HG03457 (cell line): Measurements from ENCODE around the gene TUFT1.

Experiments used
- ATAC-seq: cut with Tn5 transposase; IDR thresholded peaks from one replicate; pipeline ENCODE4 v1.9.1; 2021; ENCODE audit warnings: moderate number of reproducible peaks; ENCODE audit not compliant: unreplicated experiment

Gene TUFT1

DNA sequence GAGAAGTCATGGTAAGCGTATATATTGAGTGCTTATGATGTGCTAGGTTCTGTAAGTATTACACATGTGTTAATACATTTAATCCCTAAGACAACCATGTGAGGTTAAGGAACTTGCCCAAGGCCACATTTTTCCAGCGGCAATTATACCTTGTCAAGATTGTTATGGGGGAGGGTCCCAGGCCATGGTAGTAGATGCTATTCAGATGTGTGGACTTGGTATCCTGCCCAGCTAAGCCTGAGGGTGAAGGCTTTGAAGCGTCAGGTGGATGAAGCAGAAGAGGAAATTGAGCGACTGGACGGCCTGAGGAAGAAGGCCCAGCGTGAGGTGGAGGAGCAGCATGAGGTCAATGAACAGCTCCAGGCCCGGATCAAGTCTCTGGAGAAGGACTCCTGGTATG, 3.6 kb upstream of the TUFT1 start:
- ATAC-seq, result no peak

DNA sequence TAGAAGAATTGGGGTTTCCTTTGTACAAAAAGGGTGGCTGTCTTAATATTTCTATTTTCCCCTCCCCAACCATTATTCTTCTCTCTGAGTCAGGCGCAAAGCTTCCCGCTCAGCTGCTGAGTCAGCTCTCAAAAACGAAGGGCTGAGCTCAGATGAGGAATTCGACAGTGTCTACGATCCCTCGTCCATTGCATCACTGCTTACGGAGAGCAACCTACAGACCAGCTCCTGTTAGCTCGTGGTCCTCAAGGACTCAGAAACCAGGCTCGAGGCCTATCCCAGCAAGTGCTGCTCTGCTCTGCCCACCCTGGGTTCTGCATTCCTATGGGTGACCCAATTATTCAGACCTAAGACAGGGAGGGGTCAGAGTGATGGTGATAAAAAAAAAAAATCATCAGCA, 3.0 kb upstream of the TUFT1 start:
- ATAC-seq, result no peak

DNA sequence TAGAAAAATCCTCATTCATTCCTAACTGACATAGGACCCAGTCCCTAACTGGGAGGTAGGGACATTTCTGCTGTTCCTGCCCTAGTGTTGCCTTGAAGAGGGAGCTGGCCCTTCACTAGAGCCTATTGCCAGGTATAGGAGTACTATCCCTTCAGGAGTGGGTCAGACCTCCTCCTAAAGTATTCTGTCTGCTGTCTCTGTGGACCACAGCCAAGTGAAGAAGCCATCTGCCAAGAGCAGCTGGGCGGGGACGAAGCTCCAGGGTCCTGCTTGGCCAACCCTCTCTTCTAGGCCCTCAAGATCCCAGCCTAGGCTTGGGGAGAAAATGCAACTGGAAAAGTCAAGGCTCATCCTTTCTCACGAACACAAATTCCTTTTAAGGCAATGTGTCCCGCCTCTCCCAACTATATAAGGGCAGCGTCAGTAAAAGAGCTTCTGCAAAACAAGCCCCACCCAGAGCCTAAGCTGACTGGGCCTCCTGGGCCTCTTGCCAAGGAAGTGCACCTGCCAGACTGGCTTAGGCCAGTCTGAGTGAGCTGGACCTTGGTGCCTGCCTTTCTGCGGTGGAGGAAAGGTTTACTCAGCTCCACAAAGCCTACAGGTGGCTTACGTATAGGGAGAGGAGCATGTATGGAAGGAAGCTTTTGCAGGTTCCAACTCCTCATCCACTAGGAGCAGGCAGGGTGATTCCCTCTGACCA, 638 bp upstream of the TUFT1 start:
- no peak for ATAC-seq

DNA sequence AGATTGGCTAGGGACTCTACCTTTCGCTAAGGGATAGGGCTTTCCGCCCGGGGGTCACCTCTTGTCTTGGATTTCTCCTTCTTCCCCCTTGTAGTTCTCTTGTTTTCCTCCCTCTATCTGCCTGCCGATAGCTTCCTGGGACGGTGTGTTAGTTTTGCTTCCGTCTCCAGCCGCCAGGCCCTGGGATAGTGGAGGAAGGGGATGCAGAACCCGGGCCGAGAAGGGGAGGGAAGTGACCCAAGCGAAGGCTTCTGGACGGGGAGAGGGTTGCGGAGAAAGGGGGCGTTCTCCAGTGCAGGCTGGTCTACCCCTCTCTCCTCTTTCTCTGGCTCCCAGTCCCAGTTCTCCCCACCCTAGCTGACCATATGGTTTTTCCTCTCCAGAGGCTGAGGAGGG, 871 bp downstream of the TUFT1 start:
- no peak for ATAC-seq

DNA sequence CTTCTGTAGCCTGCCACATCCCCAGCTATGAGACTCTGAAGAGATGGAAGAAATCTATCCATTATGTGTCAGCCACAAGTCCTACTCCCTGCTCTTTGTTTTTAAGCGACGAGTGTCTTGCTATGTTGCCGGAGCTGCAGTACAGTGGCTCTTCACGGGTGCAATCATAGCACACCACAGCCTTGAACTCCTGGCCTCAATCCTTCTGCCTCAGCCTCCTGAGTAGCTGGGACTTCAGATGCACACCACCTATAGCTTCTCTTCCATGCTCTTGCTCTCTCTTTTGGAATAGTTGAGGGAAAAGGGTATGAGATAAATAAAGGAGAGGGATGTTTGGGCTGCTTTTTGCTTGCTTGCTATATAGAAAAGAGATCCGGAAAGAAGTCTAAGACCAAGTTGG, 1.6 kb downstream of the TUFT1 start:
- no peak for ATAC-seq

DNA sequence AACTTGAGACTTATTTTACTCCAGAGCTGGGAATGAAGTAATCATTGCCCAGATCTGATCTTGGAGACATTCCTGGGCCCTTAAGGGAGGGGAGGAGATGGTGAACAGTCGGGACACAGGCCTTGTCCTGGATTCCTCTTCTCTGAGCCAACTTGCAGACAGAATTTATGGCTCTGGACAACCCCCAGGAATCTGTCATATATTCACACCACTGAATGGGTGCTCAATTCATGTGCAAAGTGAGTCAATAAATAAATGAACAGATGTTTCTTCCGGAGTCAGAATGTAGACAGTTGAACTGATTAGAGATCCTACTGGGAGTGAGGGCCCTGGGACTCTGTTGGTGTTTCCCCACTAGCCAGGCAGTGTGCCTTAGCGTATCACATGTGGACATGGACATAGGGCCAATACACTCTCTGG, 2.6 kb downstream of the TUFT1 start:
- no peak for ATAC-seq

DNA sequence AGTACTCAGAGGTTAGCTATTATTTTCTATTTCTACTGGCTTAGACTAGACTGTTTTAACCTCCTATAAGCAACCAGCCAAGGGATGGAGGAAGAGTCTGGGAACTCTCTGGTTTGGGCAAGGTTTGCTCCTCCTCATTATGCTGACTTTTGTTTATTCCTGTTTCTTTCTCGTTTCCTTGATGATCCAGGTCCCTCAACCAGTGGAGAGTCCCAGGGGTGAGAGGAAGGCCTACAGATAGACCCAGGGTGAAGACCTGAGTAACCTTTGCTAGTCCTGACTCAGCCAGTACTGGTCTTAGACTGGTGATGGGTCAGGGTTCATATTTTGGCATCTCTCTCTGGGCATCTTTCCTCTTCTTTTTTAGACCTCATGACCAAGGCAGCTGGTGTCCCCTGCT, 5.4 kb downstream of the TUFT1 start:
- no peak for ATAC-seq

DNA sequence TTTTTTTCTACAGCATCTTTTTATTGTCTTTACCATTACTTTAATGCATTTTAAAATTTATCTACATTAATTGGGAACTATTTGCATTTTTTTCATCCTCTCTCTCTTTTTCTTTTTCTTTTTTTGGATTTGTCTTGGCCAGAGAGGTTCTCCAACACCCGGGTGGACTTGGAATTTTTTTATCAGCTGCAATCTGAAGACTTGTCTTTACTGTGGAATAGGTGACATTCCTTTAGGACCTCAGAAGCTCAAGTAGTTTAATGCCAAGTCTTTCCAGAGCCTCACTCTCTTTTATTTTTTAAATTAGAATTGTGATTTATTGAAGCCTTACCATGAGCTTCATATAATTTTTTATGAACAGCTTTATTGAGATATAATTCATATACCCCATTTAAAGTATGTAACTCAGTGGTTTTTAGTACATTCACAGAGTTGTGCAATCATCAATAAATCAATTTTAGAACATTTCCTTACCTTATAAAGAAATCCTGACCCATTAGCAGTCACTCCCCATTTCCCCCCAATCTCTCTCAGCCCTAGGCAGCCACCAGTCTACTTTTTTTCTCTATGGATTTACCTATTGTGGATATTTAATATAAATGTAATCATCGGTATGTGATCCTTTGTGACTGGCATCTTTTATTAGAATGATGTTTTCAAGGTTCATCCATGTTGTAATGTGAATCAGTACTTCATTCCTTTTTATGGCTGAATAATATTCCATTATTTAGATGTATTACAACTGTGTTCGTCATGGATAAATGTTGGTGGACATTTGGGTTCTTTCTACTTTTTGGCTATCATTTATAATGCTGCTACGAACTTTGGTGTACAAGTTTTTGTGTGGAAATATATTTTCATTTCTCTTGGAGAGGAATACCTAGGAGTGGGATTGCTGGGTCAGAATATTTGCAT, 6.2 kb downstream of the TUFT1 start:
- no peak for ATAC-seq

DNA sequence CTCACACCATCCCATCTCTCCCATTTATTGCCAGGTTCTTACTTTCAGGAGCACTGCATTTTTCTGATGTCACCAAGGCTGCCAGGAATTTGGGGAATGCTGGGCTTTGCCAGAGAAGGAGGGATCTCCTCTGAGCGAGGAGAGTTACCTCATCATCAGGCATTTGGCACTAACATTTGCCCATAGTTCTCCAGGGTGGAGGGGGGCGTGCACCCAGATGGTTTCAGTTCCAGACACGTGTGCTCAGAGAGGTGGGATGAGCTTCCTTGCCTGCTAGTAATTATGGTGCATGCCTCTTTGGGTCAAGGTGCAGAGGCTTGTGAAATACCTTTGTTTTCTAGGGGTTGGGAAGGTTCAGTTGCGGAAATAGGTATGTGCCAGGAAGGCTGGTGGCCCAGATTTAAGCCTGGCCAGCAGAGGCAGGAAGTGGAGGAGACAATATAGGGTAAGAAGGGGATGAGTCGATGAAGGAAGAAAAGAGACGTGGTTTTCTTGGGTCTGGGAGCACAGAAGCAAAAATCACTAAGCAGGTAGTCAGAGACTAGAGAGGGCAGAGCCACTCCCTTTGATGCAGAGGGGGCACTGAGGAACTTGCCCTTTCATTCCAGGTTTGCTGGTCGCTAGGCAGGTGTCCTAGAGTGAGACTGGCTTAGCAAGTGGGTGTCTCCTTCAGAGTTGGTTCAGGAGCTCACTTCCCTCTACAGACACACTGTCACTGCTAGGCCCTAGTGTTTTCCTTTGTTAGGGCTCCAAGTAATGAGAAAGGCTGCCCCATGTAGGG, 7.2 kb downstream of the TUFT1 start:
- ATAC-seq, result no peak

DNA sequence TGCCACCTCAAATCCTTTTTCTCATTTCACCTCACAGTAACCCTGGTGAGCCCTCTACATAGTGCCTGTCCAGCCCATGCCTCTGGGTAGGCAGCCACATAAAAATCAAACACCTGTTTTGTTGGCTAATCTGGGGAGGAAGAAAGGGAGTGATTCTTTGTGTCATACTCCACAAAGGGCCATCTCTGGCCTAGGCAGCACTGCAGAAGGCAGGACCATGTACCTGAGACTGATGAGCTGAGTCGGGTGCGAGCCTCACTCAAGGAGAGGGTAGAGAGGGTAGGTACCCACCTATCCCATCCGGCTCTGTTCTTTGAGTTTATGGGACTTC, 7.8 kb downstream of the TUFT1 start:
- no peak for ATAC-seq

DNA sequence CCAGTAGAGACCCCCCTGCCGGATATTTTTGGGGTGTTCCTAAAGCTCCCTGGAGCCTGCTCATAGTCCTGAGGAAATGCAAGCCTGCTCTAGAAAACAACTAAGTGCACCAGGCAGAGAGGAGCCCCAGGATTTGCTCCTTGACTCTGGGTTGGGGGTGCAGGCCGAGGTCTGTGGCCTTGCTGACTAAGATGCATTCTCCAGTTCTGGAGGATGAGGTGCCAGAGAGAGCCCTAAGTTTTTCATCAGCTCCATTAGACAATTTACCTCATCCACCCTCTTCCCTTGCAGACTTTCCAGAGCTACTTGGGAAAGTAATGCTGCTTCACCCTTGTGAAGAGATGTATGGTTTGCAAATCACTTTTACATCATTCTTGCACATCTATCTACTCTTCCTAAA, 9.1 kb downstream of the TUFT1 start:
- no peak for ATAC-seq

DNA sequence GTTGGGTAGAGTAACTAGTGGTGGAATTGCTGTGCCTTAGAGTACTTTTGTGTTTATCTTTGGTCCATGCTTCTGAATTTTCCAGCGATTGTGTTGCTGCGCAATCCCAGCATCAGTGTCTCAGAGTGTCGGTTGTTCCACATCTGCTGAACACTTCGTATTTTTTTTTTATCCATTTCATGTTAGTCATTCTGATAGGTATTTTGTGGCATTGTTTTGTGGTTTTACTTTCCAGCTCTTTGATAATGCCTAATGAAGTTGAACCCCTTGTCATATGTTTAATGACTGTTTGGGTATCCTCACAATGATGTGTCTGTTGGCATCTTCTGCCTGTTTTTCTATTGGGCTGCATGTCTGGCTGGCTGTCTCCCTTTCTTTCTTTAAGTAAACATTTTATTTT, 13.6 kb downstream of the TUFT1 start:
- ATAC-seq, result no peak

DNA sequence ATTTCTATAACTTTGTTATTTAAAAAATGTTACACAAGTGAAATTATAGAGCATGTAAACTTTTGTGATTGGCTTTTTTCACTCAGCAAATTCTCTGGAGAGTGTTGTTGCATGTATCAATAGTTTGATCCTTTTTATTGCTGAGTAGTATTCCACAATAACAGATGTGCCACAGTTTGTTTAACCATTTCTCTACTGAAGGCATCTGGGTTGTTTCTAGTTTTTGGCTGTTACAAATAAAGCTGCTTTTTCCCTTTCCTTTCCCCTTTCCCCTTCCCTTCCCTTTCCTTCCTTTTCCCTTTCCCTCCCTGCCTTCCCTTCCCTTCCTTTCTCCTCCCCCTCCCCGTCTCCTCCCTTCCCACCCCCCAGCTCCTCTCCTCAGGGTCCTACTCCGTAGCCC, 15.9 kb downstream of the TUFT1 start:
- ATAC-seq, result no peak

DNA sequence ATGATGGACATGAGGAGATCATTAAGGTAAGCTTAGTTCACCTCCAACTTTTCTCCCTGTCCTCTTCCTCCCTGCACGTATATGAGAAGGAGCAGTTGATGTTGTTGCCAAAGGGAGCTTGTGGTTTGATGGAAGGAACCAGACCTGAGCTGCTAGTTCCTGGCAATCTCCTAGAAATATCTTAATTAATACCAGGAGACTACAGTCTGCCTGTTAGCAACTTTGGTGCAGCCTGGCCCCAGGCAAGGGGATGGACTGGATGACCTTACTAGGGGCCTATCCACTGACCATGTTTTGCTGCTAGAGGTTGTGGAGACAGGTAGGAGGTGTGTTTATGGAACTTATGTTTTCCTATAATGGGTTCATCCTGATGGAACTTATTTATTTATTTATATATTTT, 22.6 kb downstream of the TUFT1 start:
- no peak for ATAC-seq

DNA sequence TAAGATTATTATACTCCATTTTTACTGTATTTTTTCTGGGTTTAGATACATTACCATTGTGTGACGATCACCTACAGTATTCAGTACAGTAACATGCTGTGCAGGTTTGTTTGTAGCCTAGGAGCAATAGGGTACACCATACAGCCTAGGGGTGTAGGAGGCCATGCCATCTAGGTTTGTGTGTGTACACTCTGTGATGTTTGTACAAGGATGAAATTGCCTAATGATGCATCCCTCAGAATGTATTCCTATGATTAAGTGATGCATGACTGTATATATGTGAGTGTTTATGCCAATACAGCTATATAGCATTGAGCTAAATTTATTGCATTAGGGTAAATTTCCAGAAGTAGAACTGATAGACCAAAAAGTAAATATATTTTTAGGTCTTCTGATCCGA, 23.3 kb downstream of the TUFT1 start:
- ATAC-seq, result no peak

DNA sequence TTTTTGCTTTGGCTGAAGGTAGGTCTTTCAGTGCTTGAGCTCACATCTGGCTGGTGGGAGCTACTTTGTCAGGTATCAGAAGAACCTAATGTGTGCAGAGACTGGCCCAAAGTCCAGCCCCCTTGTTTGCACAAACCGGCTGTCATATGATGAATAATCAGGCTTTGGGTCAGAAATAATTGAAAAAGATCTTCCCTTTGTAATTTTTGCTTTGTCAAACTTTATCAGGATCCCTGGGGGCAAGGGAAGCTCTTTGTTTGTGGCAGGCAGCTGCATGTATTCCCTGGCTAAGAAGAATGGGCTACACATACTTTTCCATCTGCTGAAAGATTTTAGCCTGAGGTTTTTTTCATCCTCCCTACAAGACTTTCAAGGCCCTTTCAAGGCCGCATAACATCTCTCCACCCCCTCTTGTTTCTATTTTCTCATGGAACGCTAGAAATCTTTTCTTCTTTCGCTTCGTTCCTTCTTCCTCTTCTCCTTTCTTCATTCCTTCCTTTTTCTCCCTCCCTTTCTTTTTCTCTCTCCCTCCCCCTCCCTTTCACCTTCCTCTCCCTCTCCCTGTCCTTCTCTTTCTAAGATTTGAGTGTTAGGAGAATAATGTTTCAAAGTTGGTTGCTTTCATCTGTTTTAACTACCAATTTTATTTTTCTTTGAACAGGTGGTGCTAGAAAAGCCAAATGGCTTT, 25.5 kb downstream of the TUFT1 start:
- ATAC-seq, result no peak

DNA sequence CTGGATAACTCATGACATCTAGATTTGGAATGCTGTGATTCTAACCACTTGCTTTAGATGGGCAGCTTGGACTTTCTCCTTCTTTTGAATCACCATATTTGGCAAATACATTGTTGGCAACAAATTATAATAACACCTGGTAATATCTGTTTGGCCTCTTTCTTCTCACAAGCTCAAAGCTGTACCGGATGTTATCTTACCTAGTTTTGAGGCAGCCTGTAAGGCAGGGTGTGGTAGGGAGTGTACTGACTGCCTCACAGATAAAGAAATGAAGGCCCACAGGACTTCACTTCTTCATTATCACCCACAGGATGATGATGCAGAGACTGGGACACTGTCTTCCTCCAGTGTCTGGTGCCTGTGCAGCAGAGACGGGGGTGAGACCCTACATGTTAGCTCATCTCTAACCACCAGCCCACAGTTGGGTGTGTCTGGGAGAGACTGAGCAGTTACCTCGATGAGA, 28.5 kb downstream of the TUFT1 start:
- ATAC-seq, result no peak

DNA sequence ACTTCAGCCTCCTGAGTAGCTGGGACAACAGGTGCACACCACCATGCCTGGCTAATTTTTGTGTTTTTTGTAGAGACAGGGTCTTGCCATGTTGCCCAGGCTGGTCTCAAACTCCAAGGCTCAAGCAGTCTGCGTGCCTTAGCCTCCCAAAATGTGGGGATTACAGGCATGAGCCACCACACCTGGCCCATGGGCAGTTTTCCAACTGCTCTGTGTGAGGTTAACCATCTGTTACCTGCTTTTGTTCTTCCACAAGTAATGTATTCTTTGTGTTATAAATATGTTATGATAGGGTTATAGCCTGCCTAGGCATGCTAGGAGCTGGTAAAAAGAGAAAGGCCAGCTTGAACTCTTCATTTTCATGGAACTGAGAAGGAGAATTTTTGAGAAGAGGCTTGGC, 30.7 kb downstream of the TUFT1 start:
- ATAC-seq, result no peak

DNA sequence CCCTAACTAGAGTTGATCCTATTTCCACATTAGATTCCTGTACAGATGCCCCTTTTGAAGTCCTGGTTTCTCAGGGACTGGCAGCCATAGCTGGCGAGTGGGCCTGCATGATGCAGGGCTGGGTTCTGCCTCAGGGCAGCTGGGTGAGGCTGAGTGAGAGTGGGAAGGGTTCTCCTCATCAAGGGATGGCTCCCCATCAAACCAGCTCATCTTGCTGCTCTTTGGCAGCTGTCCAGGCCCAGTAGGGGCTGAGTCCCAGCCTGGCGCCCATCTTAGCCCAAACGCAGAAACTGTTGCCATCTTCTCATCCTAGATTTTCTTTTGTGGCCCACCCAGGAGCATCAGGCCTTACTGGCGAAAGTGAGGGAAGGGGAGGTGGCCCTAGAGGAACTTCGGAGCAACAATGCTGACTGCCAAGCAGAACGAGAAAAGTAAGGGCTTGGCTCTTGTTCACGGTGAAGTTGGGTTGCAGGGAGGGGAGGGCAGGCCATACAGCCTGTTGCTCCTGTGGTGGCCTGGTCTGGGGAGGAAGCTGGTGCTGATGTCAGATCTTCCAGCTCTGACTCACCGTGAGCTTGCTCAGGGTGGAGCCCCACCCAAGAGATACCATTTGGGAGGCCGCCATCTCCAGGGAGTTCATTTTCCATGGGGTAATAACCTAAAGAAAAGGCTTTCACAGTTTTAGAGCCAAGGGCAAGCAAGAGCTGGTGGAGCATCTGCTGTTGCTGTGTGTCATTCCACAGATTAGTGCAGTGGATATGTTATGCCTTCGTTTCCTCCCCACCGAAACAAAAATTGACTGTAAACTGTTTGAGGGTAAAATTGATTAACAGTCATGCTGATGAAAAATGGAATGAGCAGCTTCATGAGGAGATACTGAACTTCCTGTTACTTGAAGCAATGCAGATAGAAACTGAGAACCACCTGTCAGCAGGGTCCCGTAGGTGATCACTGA, 34.7 kb downstream of the TUFT1 start:
- ATAC-seq, result no peak

DNA sequence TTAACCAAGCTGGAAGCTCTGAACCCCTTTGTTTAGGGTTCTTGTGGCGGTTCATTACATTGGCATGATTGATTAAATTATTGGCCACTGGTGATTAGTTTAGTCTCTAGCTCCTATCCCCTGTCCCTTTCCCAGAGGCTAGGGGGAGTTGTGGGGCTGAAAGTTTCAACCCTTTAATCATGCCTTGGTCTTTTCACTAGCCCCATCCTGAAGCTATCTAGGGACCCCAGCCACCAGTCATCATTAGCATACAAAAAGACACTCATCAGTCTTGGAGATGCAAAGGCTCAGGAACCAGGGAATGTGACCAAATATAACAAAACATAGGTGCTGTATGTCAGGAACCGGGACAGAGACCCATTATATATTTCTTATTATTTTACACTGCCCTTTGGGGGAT, 37.1 kb downstream of the TUFT1 start:
- ATAC-seq, result no peak
